ENCODE results near the gene RFX6.

Gene RFX6

DNA sequence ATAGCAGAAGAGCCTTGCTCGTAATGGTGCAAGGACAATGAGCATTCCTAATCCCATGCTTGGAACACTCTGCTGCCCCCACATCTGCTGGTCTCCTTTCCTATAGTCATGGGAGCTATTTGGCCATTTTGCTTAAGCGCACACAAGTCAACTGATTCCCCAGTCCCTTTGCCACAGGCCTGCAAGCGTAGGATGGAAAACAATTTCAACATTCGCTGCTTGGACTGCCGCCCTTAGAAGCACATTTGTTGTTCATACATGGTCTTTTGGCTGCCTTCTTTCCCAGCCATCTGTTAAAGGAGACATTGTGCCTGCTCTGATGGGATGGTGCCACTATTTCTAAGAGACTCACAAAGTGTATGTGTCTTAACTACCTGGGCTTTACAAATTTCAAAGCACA is 96.9 kb downstream of the RFX6 start:
- DNase-seq = no peak

DNA sequence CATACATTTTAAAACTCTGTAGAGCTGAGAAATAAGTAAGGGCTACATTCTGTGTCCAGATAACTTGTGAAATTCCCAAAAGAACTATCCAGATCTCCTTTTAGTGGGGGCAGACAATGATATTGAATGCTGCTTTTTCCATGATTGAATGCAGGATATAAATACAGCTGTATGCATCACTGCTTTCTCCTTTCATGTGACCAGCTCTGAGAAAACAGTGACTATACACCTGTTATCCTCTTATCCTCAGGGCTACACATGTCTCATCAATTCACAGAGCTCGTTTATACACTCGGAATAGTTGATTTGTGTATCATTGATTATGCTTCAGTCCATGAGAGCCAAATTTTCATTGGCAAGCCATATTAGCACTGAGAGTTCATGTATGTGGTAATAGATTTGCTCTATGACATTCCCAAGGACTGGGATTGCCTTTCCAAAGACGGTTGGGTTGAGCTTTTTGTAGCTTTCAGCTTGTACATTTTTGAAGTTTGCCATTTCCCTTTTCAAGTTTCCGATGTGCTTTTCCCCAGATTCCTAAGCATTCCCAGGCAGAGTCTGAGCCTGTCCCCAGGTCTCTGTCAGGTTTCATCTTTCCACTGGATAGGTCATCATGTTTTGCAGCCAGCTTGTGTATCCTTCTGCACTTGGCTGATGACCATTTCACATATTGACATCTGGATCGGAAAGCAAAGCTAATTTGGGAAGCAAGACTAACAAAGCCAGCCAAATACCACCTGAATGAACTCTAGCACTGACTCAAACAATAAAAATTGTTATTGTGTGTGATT is 97.7 kb downstream of the RFX6 start:
- DNase-seq = no peak

DNA sequence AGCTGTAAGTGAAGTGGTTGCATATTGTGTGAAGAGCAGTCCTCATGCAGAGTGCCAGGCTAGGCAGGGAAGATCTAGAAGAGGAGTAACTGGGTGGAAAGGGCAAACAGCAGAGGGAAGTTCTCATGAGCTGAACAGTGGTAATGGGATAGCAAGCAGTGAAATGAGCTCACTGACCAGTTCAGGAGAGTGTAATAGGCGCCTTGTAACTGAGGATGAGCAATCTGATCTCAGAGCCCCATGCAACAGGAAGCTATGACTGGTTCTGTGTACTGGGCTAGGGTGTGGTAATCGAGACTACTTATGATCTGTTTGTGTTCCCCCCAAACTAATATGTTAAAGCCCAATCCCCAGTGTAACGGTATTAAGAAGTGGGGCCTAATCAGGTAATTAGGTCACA is 98.6 kb downstream of the RFX6 start:
- DNase-seq = no peak

DNA sequence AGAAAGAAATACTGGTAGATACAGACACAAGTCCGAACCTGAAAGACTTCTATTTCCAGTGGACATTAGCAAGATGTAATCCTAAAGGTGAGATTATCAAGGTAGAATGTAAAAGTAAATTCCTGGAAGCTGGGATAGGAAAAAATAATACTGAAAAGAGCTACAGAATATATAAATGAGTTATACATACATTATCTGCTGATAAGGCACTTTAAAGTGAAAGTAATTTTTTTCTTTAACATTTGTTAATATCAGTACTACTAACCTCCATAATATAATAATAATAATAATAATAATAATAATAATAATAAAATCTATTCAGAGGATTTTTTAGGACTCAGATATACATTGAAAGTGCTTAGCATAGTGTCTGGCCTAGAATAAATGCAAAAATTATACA is 102.5 kb downstream of the RFX6 start:
- DNase-seq = no peak
